Sigmoid colon (tissue), 7 donors: ENCODE measurements around the gene FFAR1. TPM values are rescaled to one million over a fixed set of nuclear protein-coding genes. Genes with fewer than 3 reads are reported as not detected.

ENCODE experiments used
- DNase-seq: peaks from one replicate; pipeline ENCODE4 v3.0.0-alpha.2; 2019
- H3K27ac ChIP-seq, 4 donors: fragments of 200-600 bp; sonication (generic); one replicate each; pipeline ENCODE4 v1.5.1; 2016 to 2019; ENCODE audit warnings: mild to moderate bottlenecking in 1 of 4
- H3K27me3 ChIP-seq, 3 donors: fragments of 200-600 bp; sonication (generic); one replicate each; pipeline ENCODE4 v1.5.1; 2019; ENCODE audit warnings: mild to moderate bottlenecking in 1 of 3
- H3K36me3 ChIP-seq, 4 donors: fragments of 200-600 bp; sonication (generic); one replicate each; pipeline ENCODE4 v1.5.1; 2016 to 2019
- H3K4me1 ChIP-seq, 4 donors: fragments of 200-600 bp; sonication (generic); one replicate each; pipeline ENCODE4 v1.5.1; 2017 to 2019
- H3K4me3 ChIP-seq, 4 donors: fragments of 200-600 bp; sonication (generic); one replicate each; pipeline ENCODE4 v1.5.1; 2017 to 2019; ENCODE audit warnings: mild to moderate bottlenecking in 2 of 4, moderate library complexity in 1 of 4
- H3K9me3 ChIP-seq, 4 donors: fragments of 200-600 bp in 3 of 4; sonication (generic) in 3 of 4; one replicate each; pipeline versions ENCODE4 v1.5.1 to v1.6.1; 2013 to 2019
- EP300 ChIP-seq, 4 donors: sonication (generic); formaldehyde crosslinking; IDR thresholded peaks; one replicate each; pipeline ENCODE4 v1.6.1; 2017; ENCODE audit warnings: antibody characterized with exemption in 4 of 4
- POLR2A ChIP-seq, 2 donors: fragments of 450-650 bp; IDR thresholded peaks; one replicate each; pipeline ENCODE4 v1.6.1; 2016; ENCODE audit warnings: antibody characterized with exemption in 2 of 2, mild to moderate bottlenecking in 2 of 2, moderate library complexity in 2 of 2
- POLR2AphosphoS5 ChIP-seq, 4 donors: sonication (generic); formaldehyde crosslinking; IDR thresholded peaks; one replicate each; pipeline ENCODE4 v1.6.1; 2017; ENCODE audit warnings: antibody characterized with exemption in 4 of 4
- WGBS, 2 donors: extraction: QIAGEN DNeasy Blood & Tissue Kit; methylation state at CpG; one replicate each; pipeline ENCODE4 v1.1.7; 2013; 5-methylcytosine and 5-hydroxymethylcytosine counted together
- intact Hi-C: fragments of 100-400 bp; cut with DNase I; formaldehyde crosslinking; loops from one replicate; pipeline ENCODE4 v1.15.1; 2023
- polyA plus RNA-seq, 3 donors: library from polyadenylated mRNA; stranded (reverse); fragments of 200-250 nt; gene quantifications; one replicate each; pipeline ENCODE4 v1.2.3, GENCODE V29; 2013
- total RNA-seq, 4 donors: library from RNA; depleted of rRNA; stranded (reverse); fragments of >200 nt; gene quantifications; one replicate each; pipeline ENCODE4 v1.1.0, GENCODE V29; 2016
- TF ChIP-seq, protein P1 (sequence below), 4 experiments: fragments of 450-650 bp in 3 of 4; fragments of 200-600 bp in 1 of 4; IDR thresholded peaks; one replicate each; pipeline ENCODE4 v1.5.1; 2016 to 2019; ENCODE audit warnings: antibody characterized with exemption in 4 of 4, mild to moderate bottlenecking in 3 of 4, moderate library complexity in 2 of 4
- donor health status: healthy with polysubstance abuse.
- donor health status: Bipolar disorder and iron deficiency.
- donor health status: healthy.

FFAR1 gene
- total and polyA plus RNA-seq, 7 donors, result 0.06 TPM; not detected in 6

DNA sequence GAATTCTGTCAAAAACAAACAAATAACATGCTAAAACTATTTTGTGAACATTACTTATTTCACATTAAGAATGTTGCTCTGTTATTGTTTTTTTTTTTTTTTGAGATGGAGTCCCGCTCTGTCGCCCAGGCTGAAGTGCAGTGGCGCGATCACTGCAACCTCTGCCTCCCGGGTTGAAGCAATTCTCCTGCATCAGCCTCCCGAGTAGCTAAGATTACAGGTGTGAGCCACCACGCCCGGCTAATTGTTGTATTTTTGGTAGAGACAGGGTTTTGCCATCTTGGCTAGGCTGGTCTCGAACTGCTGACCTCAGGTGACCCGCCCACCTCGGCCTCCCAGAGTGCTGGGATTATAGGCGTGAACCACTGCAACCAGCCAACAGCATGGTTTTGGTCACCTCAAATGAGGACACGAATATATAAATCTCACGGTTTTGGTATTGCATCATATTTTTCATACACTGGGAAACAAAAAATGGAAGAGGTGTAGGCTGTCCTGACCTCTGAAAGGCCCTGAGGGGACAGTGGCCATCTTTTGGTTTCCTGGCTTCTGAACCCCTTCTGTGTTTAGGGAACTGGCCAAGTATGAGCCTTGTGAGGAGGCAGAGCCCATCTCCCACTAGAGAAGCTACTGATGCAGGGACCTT, 48.7 kb downstream of the FFAR1 start:
- Histone ChIP-seq H3K4me1 (peaks cover 0 to 16% (median 4%) of the 10 kb centered on the region in 4 donors), H3K9me3 (no peaks in the 10 kb centered on the region), H3K27me3 (no peaks in the 10 kb centered on the region), H3K27ac (peak overlapping the region in 2 of 4 donors; percentile 11 to 30), H3K36me3 (no peaks in the 10 kb centered on the region), H3K4me3 (no peak overlapping the region)
- DNase-seq, result no peak
- 74 to 89% methylated on average over 14 of the region's 14 CpGs for WGBS, 2 donors
- intact Hi-C loops, result no loop called here
- TF ChIP-seq POLR2A (IDR thresholded peaks at IDR 0.05), result no peak
- TF ChIP-seq, protein P1, sequence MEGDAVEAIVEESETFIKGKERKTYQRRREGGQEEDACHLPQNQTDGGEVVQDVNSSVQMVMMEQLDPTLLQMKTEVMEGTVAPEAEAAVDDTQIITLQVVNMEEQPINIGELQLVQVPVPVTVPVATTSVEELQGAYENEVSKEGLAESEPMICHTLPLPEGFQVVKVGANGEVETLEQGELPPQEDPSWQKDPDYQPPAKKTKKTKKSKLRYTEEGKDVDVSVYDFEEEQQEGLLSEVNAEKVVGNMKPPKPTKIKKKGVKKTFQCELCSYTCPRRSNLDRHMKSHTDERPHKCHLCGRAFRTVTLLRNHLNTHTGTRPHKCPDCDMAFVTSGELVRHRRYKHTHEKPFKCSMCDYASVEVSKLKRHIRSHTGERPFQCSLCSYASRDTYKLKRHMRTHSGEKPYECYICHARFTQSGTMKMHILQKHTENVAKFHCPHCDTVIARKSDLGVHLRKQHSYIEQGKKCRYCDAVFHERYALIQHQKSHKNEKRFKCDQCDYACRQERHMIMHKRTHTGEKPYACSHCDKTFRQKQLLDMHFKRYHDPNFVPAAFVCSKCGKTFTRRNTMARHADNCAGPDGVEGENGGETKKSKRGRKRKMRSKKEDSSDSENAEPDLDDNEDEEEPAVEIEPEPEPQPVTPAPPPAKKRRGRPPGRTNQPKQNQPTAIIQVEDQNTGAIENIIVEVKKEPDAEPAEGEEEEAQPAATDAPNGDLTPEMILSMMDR (IDR thresholded peaks at IDR 0.05), result no peak
- TF ChIP-seq POLR2AphosphoS5 (IDR thresholded peaks at IDR 0.05), result no peak
- no peak for TF ChIP-seq EP300 (IDR thresholded peaks at IDR 0.05)

- H3K27me3 ChIP-seq, result no peaks in the 10 kb centered on the region
- peaks cover 0 to 16% (median 4%) of the 10 kb centered on the region in 4 donors for H3K4me1 ChIP-seq
- no peak overlapping the region for H3K4me3 ChIP-seq
- TF ChIP-seq, protein P1 (IDR thresholded peaks at IDR 0.05), result no peak
- TF ChIP-seq EP300 (IDR thresholded peaks at IDR 0.05) (no peak), POLR2A (IDR thresholded peaks at IDR 0.05) (no peak), POLR2AphosphoS5 (IDR thresholded peaks at IDR 0.05) (no peak)
- no peak for DNase-seq
- intact Hi-C loops, result no loop called here
- 76 to 90% methylated on average over 6 of the region's 6 CpGs for WGBS, 2 donors
- H3K27ac ChIP-seq, result no peak overlapping the region
- H3K36me3 ChIP-seq, result no peaks in the 10 kb centered on the region
- H3K9me3 ChIP-seq, result no peaks in the 10 kb centered on the region
These were observed 49.4 kb downstream of the FFAR1 start for GRCh38 chr19:35397064-35397463.

Other genes with a start within 250 kb of the FFAR1 start
- 10 to 100 TPM in 2 of 4 donors, 1 to 10 TPM in 2; 3.7 to 15.3 (median 8.2) TPM for gene FXYD3, start 232.1 kb upstream of the FFAR1 start, total RNA-seq
- 1,000 to 10,000 TPM; 2,472 to 3,333 (median 2,871) TPM for gene FXYD3, start 232.1 kb upstream of the FFAR1 start, polyA plus RNA-seq
- 10 to 100 TPM; 29.0 to 47.1 (median 35.1) TPM for gene LGI4, start 212.8 kb upstream of the FFAR1 start, total RNA-seq
- 10 to 100 TPM in 1 of 3 donors, 1 to 10 TPM in 2; 4.2 to 35.7 (median 9.0) TPM for gene LGI4, start 212.8 kb upstream of the FFAR1 start, polyA plus RNA-seq
- gene FXYD1, start 209.1 kb upstream of the FFAR1 start, total RNA-seq, result 100 to 1,000 TPM in 1 of 4 donors, 10 to 100 TPM in 3; 39.1 to 107 (median 44.6) TPM
- gene FXYD1, start 209.1 kb upstream of the FFAR1 start, polyA plus RNA-seq, result 10 to 100 TPM in 2 of 3 donors, 1 to 10 TPM in 1; 6.0 to 57.7 (median 15.0) TPM
- 1 to 10 TPM in 1 of 4 donors, not detected in 3; 3.3 TPM for gene FXYD7, start 204.6 kb upstream of the FFAR1 start, total RNA-seq
- gene FXYD7, start 204.6 kb upstream of the FFAR1 start, polyA plus RNA-seq, result 1 to 10 TPM in 1 of 3 donors, not detected in 2; 1.7 TPM
- 10 to 100 TPM; 20.1 to 32.4 (median 28.8) TPM for gene FXYD5, start 193.2 kb upstream of the FFAR1 start, total RNA-seq
- gene FXYD5, start 193.2 kb upstream of the FFAR1 start, polyA plus RNA-seq, result 100 to 1,000 TPM in 1 of 3 donors, 10 to 100 TPM in 2; 18.5 to 102 (median 27.0) TPM
- not detected for gene FAM187B, start 119.2 kb upstream of the FFAR1 start, total RNA-seq
- not detected for gene FAM187B, start 119.2 kb upstream of the FFAR1 start, polyA plus RNA-seq
- gene LSR, start 98.9 kb upstream of the FFAR1 start, total RNA-seq, result 1 to 10 TPM in 3 of 4 donors, under 1 TPM in 1; 0.68 to 3.6 (median 2.3) TPM
- gene LSR, start 98.9 kb upstream of the FFAR1 start, polyA plus RNA-seq, result 100 to 1,000 TPM in 1 of 3 donors, 10 to 100 TPM in 2; 51.8 to 218 (median 61.9) TPM
- 100 to 1,000 TPM in 3 of 4 donors, 10 to 100 TPM in 1; 76.8 to 120 (median 102) TPM for gene USF2, start 78.9 kb upstream of the FFAR1 start, total RNA-seq
- 10 to 100 TPM; 72.8 to 98.3 (median 76.3) TPM for gene USF2, start 78.9 kb upstream of the FFAR1 start, polyA plus RNA-seq
- gene HAMP, start 65.4 kb upstream of the FFAR1 start, total RNA-seq, result 1 to 10 TPM in 1 of 4 donors, not detected in 3; 3.1 TPM
- under 1 TPM; under 0.01 to 0.92 (median 0.61) TPM for gene HAMP, start 65.4 kb upstream of the FFAR1 start, polyA plus RNA-seq
- 1 to 10 TPM in 1 of 4 donors, not detected in 3; 6.1 TPM for gene MAG, start 55.7 kb upstream of the FFAR1 start, total RNA-seq
- gene MAG, start 55.7 kb upstream of the FFAR1 start, polyA plus RNA-seq, result under 1 TPM in 1 of 3 donors, not detected in 2; 0.06 TPM
- 1 to 10 TPM; 1.2 to 4.8 (median 2.7) TPM for gene CD22, start 18.7 kb upstream of the FFAR1 start, total RNA-seq
- 100 to 1,000 TPM in 1 of 3 donors, 1 to 10 TPM in 1, under 1 TPM in 1; 0.69 to 107 (median 4.8) TPM for gene CD22, start 18.7 kb upstream of the FFAR1 start, polyA plus RNA-seq
- 1 to 10 TPM; 1.1 to 1.9 (median 1.5) TPM for gene FFAR3, start 10.6 kb downstream of the FFAR1 start, total RNA-seq
- gene FFAR3, start 10.6 kb downstream of the FFAR1 start, polyA plus RNA-seq, result under 1 TPM in 1 of 3 donors, not detected in 2; 0.67 TPM
- gene GPR42, start 23.2 kb downstream of the FFAR1 start, total RNA-seq, result under 1 TPM in 3 of 4 donors, not detected in 1; 0.27 to 0.83 (median 0.36) TPM
- gene GPR42, start 23.2 kb downstream of the FFAR1 start, polyA plus RNA-seq, result under 1 TPM in 1 of 3 donors, not detected in 2; 0.17 TPM
- gene FFAR2, start 100.4 kb downstream of the FFAR1 start, total RNA-seq, result under 1 TPM in 1 of 4 donors, not detected in 3; 0.81 TPM
- under 1 TPM in 2 of 3 donors, not detected in 1; 0.69 to 0.92 TPM for gene FFAR2, start 100.4 kb downstream of the FFAR1 start, polyA plus RNA-seq
- not detected for gene KRTDAP, start 142.6 kb downstream of the FFAR1 start, total RNA-seq
- gene KRTDAP, start 142.6 kb downstream of the FFAR1 start, polyA plus RNA-seq, result not detected
- 10 to 100 TPM in 3 of 4 donors, 1 to 10 TPM in 1; 6.1 to 39.0 (median 24.4) TPM for gene DMKN, start 165.7 kb downstream of the FFAR1 start, total RNA-seq
- gene DMKN, start 165.7 kb downstream of the FFAR1 start, polyA plus RNA-seq, result 10 to 100 TPM in 1 of 3 donors, 1 to 10 TPM in 2; 5.5 to 20.6 (median 9.0) TPM
- not detected for gene SBSN, start 180.4 kb downstream of the FFAR1 start, total RNA-seq
- gene SBSN, start 180.4 kb downstream of the FFAR1 start, polyA plus RNA-seq, result 1 to 10 TPM in 1 of 3 donors, under 1 TPM in 1, not detected in 1; 0.17 to 1.2 TPM
- gene GAPDHS, start 185.6 kb downstream of the FFAR1 start, total RNA-seq, result not detected
- gene GAPDHS, start 185.6 kb downstream of the FFAR1 start, polyA plus RNA-seq, result not detected
- 10 to 100 TPM; 60.1 to 72.5 (median 69.3) TPM for gene TMEM147, start 197.7 kb downstream of the FFAR1 start, total RNA-seq
- 100 to 1,000 TPM in 1 of 3 donors, 10 to 100 TPM in 2; 24.5 to 123 (median 46.2) TPM for gene TMEM147, start 197.7 kb downstream of the FFAR1 start, polyA plus RNA-seq
- gene ATP4A, start 215.8 kb downstream of the FFAR1 start, total RNA-seq, result not detected
- gene ATP4A, start 215.8 kb downstream of the FFAR1 start, polyA plus RNA-seq, result under 1 TPM in 1 of 3 donors, not detected in 2; 0.10 TPM
- gene PMIS2, start 238.3 kb downstream of the FFAR1 start, total RNA-seq, result not detected
- not detected for gene PMIS2, start 238.3 kb downstream of the FFAR1 start, polyA plus RNA-seq